Gastrocnemius medialis (tissue), 4 donors: ENCODE measurements around the gene FHIP1B. TPM values are rescaled to one million over a fixed set of nuclear protein-coding genes. Genes with fewer than 3 reads are reported as not detected.

ENCODE experiments used
- ATAC-seq, 2 donors: fragments of 150-250 bp; one replicate each; pipeline ENCODE4 v1.9.1; 2016
- DNase-seq, 2 donors: peaks; one replicate each; pipeline ENCODE4 v3.0.0-alpha.2; 2019
- H3K27ac ChIP-seq, 4 donors: fragments of 200-600 bp; sonication (generic); 1 replicate in 1 of 4; 2 replicates in 3 of 4; pipeline ENCODE4 v1.5.1; 2016 to 2018; ENCODE audit warnings: mild to moderate bottlenecking in 2 of 4, moderate library complexity in 1 of 4
- H3K27me3 ChIP-seq, 3 donors: fragments of 200-600 bp; sonication (generic) in 2 of 3; 1 replicate in 1 of 3; 2 replicates in 2 of 3; pipeline versions ENCODE4 v1.5.1 to v1.6.0; 2016 to 2019; ENCODE audit warnings: mild to moderate bottlenecking in 1 of 3, moderate library complexity in 1 of 3
- H3K36me3 ChIP-seq, 2 donors: fragments of 200-600 bp; sonication (generic) in 1 of 2; one replicate each; pipeline ENCODE4 v1.5.1; 2017 to 2018
- H3K4me1 ChIP-seq, 2 donors: fragments of 200-600 bp; sonication (generic) in 1 of 2; one replicate each; pipeline ENCODE4 v1.5.1; 2016 to 2017; ENCODE audit warnings: mild to moderate bottlenecking in 2 of 2
- H3K4me3 ChIP-seq, 4 donors: fragments of 200-600 bp; sonication (generic) in 3 of 4; 1 replicate in 1 of 4; 2 replicates in 3 of 4; pipeline ENCODE4 v1.5.1; 2016 to 2019; ENCODE audit warnings: mild to moderate bottlenecking in 2 of 4
- H3K9me3 ChIP-seq, 3 donors: fragments of 200-600 bp; sonication (generic) in 2 of 3; 1 replicate in 1 of 3; 2 replicates in 2 of 3; pipeline ENCODE4 v1.5.1; 2016 to 2019
- POLR2A ChIP-seq, 2 donors: fragments of 450-650 bp; IDR thresholded peaks; one replicate each; pipeline ENCODE4 v1.6.1; 2017; ENCODE audit warnings: antibody characterized with exemption in 2 of 2, mild to moderate bottlenecking in 2 of 2, moderate library complexity in 2 of 2
- in situ Hi-C, 4 donors: fragments of 200-750 bp; cut with MboI; loops; one replicate each; pipeline versions ENCODE4 v1.15.0 to v1.8.0; 2017; ENCODE audit warnings: low sequenced_read_pairs in 4 of 4
- intact Hi-C: fragments of 100-400 bp; cut with DNase I; formaldehyde crosslinking; loops from one replicate; pipeline ENCODE4 v1.15.1; 2023; ENCODE audit warnings: low total_unique reads
- total RNA-seq, 4 donors: library from RNA; depleted of rRNA; stranded (reverse); fragments of >200 nt; gene quantifications; one replicate each; pipeline versions ENCODE4 v1.1.0 to v1.2.3, GENCODE V29; 2016
- TF ChIP-seq, protein P1 (sequence below), 5 experiments: fragments of 450-650 bp in 3 of 5; fragments of 200-600 bp in 2 of 5; sonication (generic) in 2 of 5; IDR thresholded peaks in 4 of 5; conservative IDR thresholded peaks in 1 of 5; 1 replicate in 4 of 5; 2 replicates in 1 of 5; pipeline ENCODE4 v1.5.1; 2016 to 2019; ENCODE audit warnings: antibody characterized with exemption in 5 of 5, mild to moderate bottlenecking in 3 of 5, moderate library complexity in 3 of 5

Gene FHIP1B
- total RNA-seq, 4 donors from 2014 or later = 23.9 to 41.7 (median 33.9) TPM

- H3K4me1 ChIP-seq = no peaks in the 10 kb centered on the region
- H3K27ac ChIP-seq = no peak overlapping the region
- no peaks in the 10 kb centered on the region for H3K27me3 ChIP-seq
- TF ChIP-seq, protein P1, sequence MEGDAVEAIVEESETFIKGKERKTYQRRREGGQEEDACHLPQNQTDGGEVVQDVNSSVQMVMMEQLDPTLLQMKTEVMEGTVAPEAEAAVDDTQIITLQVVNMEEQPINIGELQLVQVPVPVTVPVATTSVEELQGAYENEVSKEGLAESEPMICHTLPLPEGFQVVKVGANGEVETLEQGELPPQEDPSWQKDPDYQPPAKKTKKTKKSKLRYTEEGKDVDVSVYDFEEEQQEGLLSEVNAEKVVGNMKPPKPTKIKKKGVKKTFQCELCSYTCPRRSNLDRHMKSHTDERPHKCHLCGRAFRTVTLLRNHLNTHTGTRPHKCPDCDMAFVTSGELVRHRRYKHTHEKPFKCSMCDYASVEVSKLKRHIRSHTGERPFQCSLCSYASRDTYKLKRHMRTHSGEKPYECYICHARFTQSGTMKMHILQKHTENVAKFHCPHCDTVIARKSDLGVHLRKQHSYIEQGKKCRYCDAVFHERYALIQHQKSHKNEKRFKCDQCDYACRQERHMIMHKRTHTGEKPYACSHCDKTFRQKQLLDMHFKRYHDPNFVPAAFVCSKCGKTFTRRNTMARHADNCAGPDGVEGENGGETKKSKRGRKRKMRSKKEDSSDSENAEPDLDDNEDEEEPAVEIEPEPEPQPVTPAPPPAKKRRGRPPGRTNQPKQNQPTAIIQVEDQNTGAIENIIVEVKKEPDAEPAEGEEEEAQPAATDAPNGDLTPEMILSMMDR (IDR thresholded peaks at IDR 0.05 in 4 of 5, conservative IDR thresholded peaks at IDR 0.05 in 1 of 5) = no peak
- TF ChIP-seq POLR2A (IDR thresholded peaks at IDR 0.05) = no peak
- DNase-seq (no peak), ATAC-seq (no peak)
- intact Hi-C loops (no loop called here), in situ Hi-C loops (loop anchor here (10.0 to 25.0 kb wide), 3 partner anchors 107 to 239 kb away; partner anchors contain the start of genes ARFIP2 (in 3 of the 4), DNHD1 (in 3 of the 4) and TIMM10B (in 3 of the 4))
- H3K9me3 ChIP-seq = no peaks in the 10 kb centered on the region
- H3K4me3 ChIP-seq = no peak overlapping the region
- H3K36me3 ChIP-seq = no peaks in the 10 kb centered on the region
Observed at GRCh38 chr11:6248248-6248647, 13.8 kb upstream of the FHIP1B start.

GRCh38 chr11:6245536-6245935 lies 11.1 kb upstream of the FHIP1B start:
- no peaks in the 10 kb centered on the region for H3K27me3 ChIP-seq

DNA sequence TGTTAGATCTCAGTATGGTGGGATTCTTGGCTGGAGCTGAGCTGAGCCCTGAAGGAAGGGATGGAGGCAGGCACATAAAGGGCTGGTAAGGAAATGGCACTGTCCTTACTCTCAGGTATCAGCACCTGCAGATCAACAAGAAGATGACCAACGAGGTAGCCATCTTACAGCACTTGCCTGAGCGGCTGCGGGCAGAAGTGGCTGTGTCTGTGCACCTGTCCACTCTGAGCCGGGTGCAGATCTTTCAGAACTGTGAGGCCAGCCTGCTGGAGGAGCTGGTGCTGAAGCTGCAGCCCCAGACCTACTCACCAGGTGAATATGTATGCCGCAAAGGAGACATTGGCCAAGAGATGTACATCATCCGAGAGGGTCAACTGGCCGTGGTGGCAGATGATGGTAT lies 6.9 kb upstream of the FHIP1B start:
- TF ChIP-seq POLR2A (IDR thresholded peaks at IDR 0.05) = no peak
- TF ChIP-seq, protein P1 (IDR thresholded peaks at IDR 0.05 in 4 of 5, conservative IDR thresholded peaks at IDR 0.05 in 1 of 5) = no peak
- Histone ChIP-seq H3K27ac (no peak overlapping the region), H3K4me3 (no peak overlapping the region), H3K36me3 (no peaks in the 10 kb centered on the region), H3K9me3 (no peaks in the 10 kb centered on the region), H3K27me3 (no peaks in the 10 kb centered on the region), H3K4me1 (no peaks in the 10 kb centered on the region)
- no peak for DNase-seq
- intact Hi-C loops = no loop called here
- in situ Hi-C loops = loop anchor here (10.0 to 25.0 kb wide), 3 partner anchors 113 to 246 kb away; partner anchors contain the start of genes ARFIP2 (in 3 of the 4), DNHD1 (in 3 of the 4) and TIMM10B (in 3 of the 4)
- ATAC-seq = no peak

More at GRCh38 chr11:6245536-6245935, 11.1 kb upstream of the FHIP1B start:
- TF ChIP-seq, protein P1 (IDR thresholded peaks at IDR 0.05 in 4 of 5, conservative IDR thresholded peaks at IDR 0.05 in 1 of 5) = no peak
- TF ChIP-seq POLR2A (IDR thresholded peaks at IDR 0.05) = no peak
- no peak overlapping the region for H3K4me3 ChIP-seq
- no peaks in the 10 kb centered on the region for H3K36me3 ChIP-seq
- intact Hi-C loops = no loop called here
- H3K27ac ChIP-seq = no peak overlapping the region
- H3K9me3 ChIP-seq = no peaks in the 10 kb centered on the region
- DNase-seq = no peak
- no peaks in the 10 kb centered on the region for H3K4me1 ChIP-seq
- ATAC-seq = no peak
- in situ Hi-C loops = loop anchor here (10.0 to 25.0 kb wide), 3 partner anchors 109 to 242 kb away; partner anchors contain the start of genes ARFIP2 (in 3 of the 4), DNHD1 (in 3 of the 4) and TIMM10B (in 3 of the 4)

DNA sequence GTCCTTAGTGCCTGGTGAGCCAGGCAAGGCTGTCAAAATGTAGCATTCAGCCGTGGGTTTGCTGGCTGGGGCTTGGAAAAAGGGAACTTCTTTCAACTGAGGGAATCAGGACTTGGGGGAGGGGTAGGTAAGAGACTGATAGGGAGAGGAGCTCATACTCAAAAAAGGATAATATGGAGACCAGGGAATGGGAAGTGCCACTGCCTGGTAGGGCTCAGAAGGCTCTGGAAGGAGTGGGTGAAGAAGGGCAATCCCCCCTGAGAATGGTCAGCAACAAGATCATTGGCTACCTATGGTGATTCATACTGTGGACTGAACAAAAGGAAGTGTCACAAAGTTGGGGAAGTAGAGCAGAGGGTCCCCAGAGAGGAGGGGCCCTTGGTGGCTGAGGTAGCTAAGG lies 6.3 kb upstream of the FHIP1B start:
- H3K4me1 ChIP-seq = peaks cover 0 to 1% of the 10 kb centered on the region in 2 donors
- DNase-seq (no peak), ATAC-seq (no peak)
- intact Hi-C loops = no loop called here
- no peaks in the 10 kb centered on the region for H3K9me3 ChIP-seq
- no peak overlapping the region for H3K27ac ChIP-seq
- no peaks in the 10 kb centered on the region for H3K27me3 ChIP-seq
- H3K4me3 ChIP-seq = no peak overlapping the region
- in situ Hi-C loops = loop anchor here (10.0 to 25.0 kb wide), 3 partner anchors 114 to 247 kb away; partner anchors contain the start of genes ARFIP2 (in 3 of the 4), DNHD1 (in 3 of the 4) and TIMM10B (in 3 of the 4)
- TF ChIP-seq, protein P1 (IDR thresholded peaks at IDR 0.05 in 4 of 5, conservative IDR thresholded peaks at IDR 0.05 in 1 of 5) = no peak
- TF ChIP-seq POLR2A (IDR thresholded peaks at IDR 0.05) = no peak
- no peaks in the 10 kb centered on the region for H3K36me3 ChIP-seq
